Mammary epithelial cell (primary cell): ENCODE measurements around the gene GALNT17.

Experiments
- EZH2 ChIP-seq: IDR thresholded peaks from 2 replicates; pipeline ENCODE4 v1.6.1; 2012; ENCODE audit warnings: low read length, inconsistent platforms, borderline replicate concordance
- TF ChIP-seq, protein P1 (sequence below), 2 donors: IDR thresholded peaks in 1 of 2; conservative IDR thresholded peaks in 1 of 2; 2 replicates each; pipeline ENCODE4 v1.5.1; 2011 to 2012; ENCODE audit warnings: inconsistent platforms in 2 of 2, low read length in 2 of 2, mild to moderate bottlenecking in 2 of 2, control low read depth in 1 of 2, low read depth in 1 of 2; ENCODE audit not compliant: insufficient read depth in 1 of 2; ENCODE audit errors: extremely low read depth in 1 of 2

DNA sequence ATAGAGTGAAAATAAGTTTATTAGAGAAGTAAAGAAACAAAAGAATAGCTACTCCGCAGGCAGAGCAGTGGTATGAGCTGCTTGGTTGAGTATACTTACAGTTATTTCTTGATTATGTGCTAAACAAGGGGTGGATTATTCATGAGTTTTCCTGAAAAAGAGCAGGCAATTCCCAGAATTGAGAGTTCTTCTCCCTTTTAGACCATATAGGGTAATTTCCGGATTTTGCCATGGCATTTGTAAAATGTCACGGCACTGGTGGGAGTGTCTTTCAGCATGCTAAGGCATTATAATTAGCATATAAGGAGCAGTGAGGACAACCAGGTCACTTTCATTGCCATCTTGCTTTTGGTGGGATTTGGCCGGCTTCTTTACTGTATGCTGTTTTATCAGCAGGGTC, 25.7 kb upstream of the GALNT17 start:
- TF ChIP-seq, protein P1, sequence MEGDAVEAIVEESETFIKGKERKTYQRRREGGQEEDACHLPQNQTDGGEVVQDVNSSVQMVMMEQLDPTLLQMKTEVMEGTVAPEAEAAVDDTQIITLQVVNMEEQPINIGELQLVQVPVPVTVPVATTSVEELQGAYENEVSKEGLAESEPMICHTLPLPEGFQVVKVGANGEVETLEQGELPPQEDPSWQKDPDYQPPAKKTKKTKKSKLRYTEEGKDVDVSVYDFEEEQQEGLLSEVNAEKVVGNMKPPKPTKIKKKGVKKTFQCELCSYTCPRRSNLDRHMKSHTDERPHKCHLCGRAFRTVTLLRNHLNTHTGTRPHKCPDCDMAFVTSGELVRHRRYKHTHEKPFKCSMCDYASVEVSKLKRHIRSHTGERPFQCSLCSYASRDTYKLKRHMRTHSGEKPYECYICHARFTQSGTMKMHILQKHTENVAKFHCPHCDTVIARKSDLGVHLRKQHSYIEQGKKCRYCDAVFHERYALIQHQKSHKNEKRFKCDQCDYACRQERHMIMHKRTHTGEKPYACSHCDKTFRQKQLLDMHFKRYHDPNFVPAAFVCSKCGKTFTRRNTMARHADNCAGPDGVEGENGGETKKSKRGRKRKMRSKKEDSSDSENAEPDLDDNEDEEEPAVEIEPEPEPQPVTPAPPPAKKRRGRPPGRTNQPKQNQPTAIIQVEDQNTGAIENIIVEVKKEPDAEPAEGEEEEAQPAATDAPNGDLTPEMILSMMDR (conservative IDR thresholded peaks at IDR 0.05 in 1 of 2, IDR thresholded peaks at IDR 0.05 in 1 of 2; ENCODE audit: extremely low read depth in 1 of 2, insufficient read depth in 1 of 2, low read depth in 1 of 2, low read length in 2 of 2), result no peak
- TF ChIP-seq EZH2, result no peak
